GM12892 (cell line): ENCODE results near the gene DIDO1.

Experiments
- POLR2A ChIP-seq: IDR thresholded peaks from 2 replicates; pipeline ENCODE4 v1.6.1; 2011; ENCODE audit warnings: low read depth, low read length, control low read depth
- TAF1 ChIP-seq: IDR thresholded peaks from 2 replicates; pipeline ENCODE4 v1.6.1; 2011; ENCODE audit warnings: low read depth, mild to moderate bottlenecking, control low read depth, low read length, borderline replicate concordance

- no peak for TF ChIP-seq TAF1
- no peak for TF ChIP-seq POLR2A
Observed at GRCh38 chr20:62856931-62857619, 69.2 kb downstream of the DIDO1 start.
